ENCODE measurements around the gene RPL15. TPM values are rescaled to one million over a fixed set of nuclear protein-coding genes. Genes with fewer than 3 reads are reported as not detected.

The RPL15 gene
- total RNA-seq: 2,226 and 2,586 TPM in 2 replicates

GRCh38 chr3:23916886-23917678 lies at the start of gene RPL15, which contains the start of gene NKIRAS1:
Gene RPL15, plus strand, starts transcription at chr3:23917132. Its CDS starts 728 bp downstream, at chr3:23917860.
Gene NKIRAS1, minus strand, starts transcription at chr3:23916990. Its CDS starts 6,086 bp downstream, at chr3:23910904.

GRCh38 chr3:23944861-23945662 lies 28.1 kb downstream of the RPL15 start, which contains the start of gene NR1D2:
Gene NR1D2, plus strand, starts transcription at chr3:23945286. Its CDS starts 293 bp downstream, at chr3:23945579.

Other genes starting within 250 kb of the RPL15 start
- gene UBE2E1, start 111.2 kb upstream of the RPL15 start, total RNA-seq: 37.5 and 58.5 TPM in 2 replicates
- 1.8 and 4.1 TPM in 2 replicates for gene NKIRAS1, start 142 bp upstream of the RPL15 start, total RNA-seq
- 8.0 and 10.1 TPM in 2 replicates for gene NR1D2, start 28.2 kb downstream of the RPL15 start, total RNA-seq

All from mesangial cell (primary cell).